ENCODE data around the gene NOL9. TPM values are rescaled to one million over a fixed set of nuclear protein-coding genes. Genes with fewer than 3 reads are reported as not detected.
A peak's percentile ranks its signal among the peaks of the same experiment; 100 is the strongest.

The NOL9 gene
- total RNA-seq, 1 donor from 2014 or later, result 48.0 TPM

GRCh38 chr1:6580119-6580592, 25.8 kb upstream of the NOL9 start:
- peaks cover 29% of the 10 kb centered on the region for H3K4me1 Mint-ChIP-seq
- H3F3A ChIP-seq (ENCODE audit: low read depth), result peaks cover 13% of the 10 kb centered on the region
- peak overlapping the region; percentile 50 for H3K27ac Mint-ChIP-seq
- peak overlapping the region; percentile 51 for H3K9ac ChIP-seq
- TF ChIP-seq EZH2phosphoT487 (IDR thresholded peaks at IDR 0.05) (no peak), EZH2 (IDR thresholded peaks at IDR 0.05) (no peak), CTCF (IDR thresholded peaks at IDR 0.05) (no peak)
- H3K27me3 Mint-ChIP-seq (ENCODE audit: insufficient read depth, low read depth), result peaks cover 7% of the 10 kb centered on the region
- peak overlapping the region; percentile 82 for H3K4me3 ChIP-seq
- peaks cover 13% of the 10 kb centered on the region for H3K4me1 ChIP-seq
- H3K79me2 ChIP-seq (ENCODE audit: low read depth), result peaks cover 26% of the 10 kb centered on the region
- no peaks in the 10 kb centered on the region for H3K9me3 Mint-ChIP-seq
- peaks cover 16% of the 10 kb centered on the region for H4K20me1 ChIP-seq (ENCODE audit: low read depth)
- H3K36me3 Mint-ChIP-seq, result no peaks in the 10 kb centered on the region
- no peaks in the 10 kb centered on the region for H3K9me3 ChIP-seq (ENCODE audit: low read depth)
- DNase-seq (ENCODE audit: low spot score), result no peak
- H3K36me3 ChIP-seq, result no peaks in the 10 kb centered on the region
- H2AFZ ChIP-seq (replicated peaks), result no peak overlapping the region
- no peaks in the 10 kb centered on the region for H3K27me3 ChIP-seq
- peak overlapping the region; percentile 80 for H3K4me2 ChIP-seq
- H3K4me3 Mint-ChIP-seq, result peak overlapping the region; percentile 95
- no peak overlapping the region for H3K27ac ChIP-seq

- Histone ChIP-seq H3F3A (ENCODE audit: low read depth) (peaks cover 12% of the 10 kb centered on the region), H3K9me3 (ENCODE audit: low read depth) (no peaks in the 10 kb centered on the region), H3K36me3 (no peaks in the 10 kb centered on the region), H3K79me2 (ENCODE audit: low read depth) (peaks cover 26% of the 10 kb centered on the region), H3K27me3 (no peaks in the 10 kb centered on the region), H3K4me1 (peaks cover 13% of the 10 kb centered on the region), H3K27ac (no peak within 1 kb of the TSS), H3K4me3 (peak within 1 kb of the TSS; percentile 82), H4K20me1 (ENCODE audit: low read depth) (peaks cover 15% of the 10 kb centered on the region), H2AFZ (replicated peaks) (no peak within 1 kb of the TSS), H3K9ac (peak within 1 kb of the TSS; percentile 51), H3K4me2 (peak within 1 kb of the TSS; percentile 81)
- H3K9me3 Mint-ChIP-seq, result no peaks in the 10 kb centered on the region
- peaks cover 29% of the 10 kb centered on the region for H3K4me1 Mint-ChIP-seq
- no peak for TF ChIP-seq CTCF (IDR thresholded peaks at IDR 0.05)
- no peak for TF ChIP-seq EZH2 (IDR thresholded peaks at IDR 0.05)
- no peak for TF ChIP-seq EZH2phosphoT487 (IDR thresholded peaks at IDR 0.05)
- DNase-seq (ENCODE audit: low spot score), result peak; percentile 99
- H3K27me3 Mint-ChIP-seq (ENCODE audit: insufficient read depth, low read depth), result peaks cover 7% of the 10 kb centered on the region
- H3K4me3 Mint-ChIP-seq, result peak within 1 kb of the TSS; percentile 95
- peak within 1 kb of the TSS; percentile 87 for H3K27ac Mint-ChIP-seq
- H3K36me3 Mint-ChIP-seq, result no peaks in the 10 kb centered on the region
Observed at GRCh38 chr1:6579374-6580118, 25.2 kb upstream of the NOL9 start, which contains the start of gene ZBTB48. ZBTB48 (plus strand) TSS chr1:6579994; CDS start chr1:6580610, 616 bp downstream.

GRCh38 chr1:6578624-6579373, 24.5 kb upstream of the NOL9 start:
- H4K20me1 ChIP-seq (ENCODE audit: low read depth), result peaks cover 12% of the 10 kb centered on the region
- H2AFZ ChIP-seq (replicated peaks), result no peak overlapping the region
- no peaks in the 10 kb centered on the region for H3K27me3 ChIP-seq
- no peak overlapping the region for H3K27ac ChIP-seq
- no peaks in the 10 kb centered on the region for H3K9me3 Mint-ChIP-seq
- no peaks in the 10 kb centered on the region for H3K9me3 ChIP-seq (ENCODE audit: low read depth)
- H3K4me3 Mint-ChIP-seq, result peak overlapping the region; percentile 95
- peak overlapping the region; percentile 87 for H3K27ac Mint-ChIP-seq
- H3F3A ChIP-seq (ENCODE audit: low read depth), result peaks cover 10% of the 10 kb centered on the region
- H3K4me1 Mint-ChIP-seq, result peaks cover 29% of the 10 kb centered on the region
- no peak for TF ChIP-seq EZH2phosphoT487 (IDR thresholded peaks at IDR 0.05)
- TF ChIP-seq EZH2 (IDR thresholded peaks at IDR 0.05), result no peak
- TF ChIP-seq CTCF (IDR thresholded peaks at IDR 0.05), result no peak
- H3K4me3 ChIP-seq, result peak overlapping the region; percentile 82
- peaks cover 13% of the 10 kb centered on the region for H3K4me1 ChIP-seq
- H3K27me3 Mint-ChIP-seq (ENCODE audit: insufficient read depth, low read depth), result peaks cover 7% of the 10 kb centered on the region
- DNase-seq (ENCODE audit: low spot score), result no peak
- peaks cover 26% of the 10 kb centered on the region for H3K79me2 ChIP-seq (ENCODE audit: low read depth)
- peak overlapping the region; percentile 81 for H3K4me2 ChIP-seq
- H3K36me3 Mint-ChIP-seq, result no peaks in the 10 kb centered on the region
- no peak overlapping the region for H3K9ac ChIP-seq
- no peaks in the 10 kb centered on the region for H3K36me3 ChIP-seq

Data from neural progenitor cell (in vitro differentiated cells).